Measurements from ENCODE around the gene RCHY1.
"Not testable (repeated sequence)": the region's sequence is repeated elsewhere in the genome, so short reads cannot be mapped to it uniquely, and the experiment has no call there.

RCHY1 gene

DNA sequence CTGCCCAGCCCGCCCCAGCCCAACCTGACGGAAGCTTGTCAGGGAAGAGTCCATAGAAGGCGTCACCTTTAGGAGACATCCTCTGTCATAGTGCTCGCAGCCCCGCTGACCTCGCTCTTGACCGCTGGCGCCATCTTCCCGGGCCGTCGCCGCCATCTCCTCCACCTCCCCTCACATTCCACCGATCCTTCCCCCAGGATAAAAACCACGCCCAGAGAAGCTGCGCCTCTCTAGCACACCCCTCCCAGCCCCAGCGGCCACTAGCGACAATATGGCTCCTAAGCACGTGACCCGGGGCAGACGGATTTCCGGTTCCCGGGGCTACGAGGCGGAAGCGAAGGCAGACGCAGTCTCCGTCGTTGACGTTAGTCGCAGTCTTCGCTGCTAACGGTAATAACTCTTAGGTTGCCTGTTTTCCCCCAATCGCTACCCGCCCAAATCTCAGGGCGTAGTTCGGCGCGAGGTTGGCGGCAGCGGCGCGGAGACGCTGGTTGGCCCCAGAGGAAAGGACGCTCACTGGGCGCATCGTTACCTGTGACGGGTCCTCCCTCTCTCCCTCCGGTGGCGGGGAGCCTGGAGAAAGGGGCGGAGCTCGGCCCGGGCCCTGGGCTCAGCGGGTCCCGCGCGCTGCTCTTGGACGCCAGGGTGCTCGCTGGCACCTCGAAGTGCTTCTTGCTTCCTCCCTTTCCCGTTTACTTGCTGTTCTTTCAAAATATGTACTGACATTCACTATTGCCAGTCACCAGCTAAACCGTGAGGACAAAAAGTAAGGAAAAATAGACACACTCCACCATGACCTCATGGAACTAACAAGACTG is at the start of gene RCHY1, which contains the start of gene THAP6:
RCHY1 (minus strand) TSS at position 273 of the 818 bp plus-strand sequence; CDS start at position 156, 117 bp downstream.
THAP6 (plus strand) TSS at position 343 of the 818 bp plus-strand sequence. CDS start 980 bp downstream, outside the sequence.
- FAIRE-seq, result peak; percentile 98

DNA sequence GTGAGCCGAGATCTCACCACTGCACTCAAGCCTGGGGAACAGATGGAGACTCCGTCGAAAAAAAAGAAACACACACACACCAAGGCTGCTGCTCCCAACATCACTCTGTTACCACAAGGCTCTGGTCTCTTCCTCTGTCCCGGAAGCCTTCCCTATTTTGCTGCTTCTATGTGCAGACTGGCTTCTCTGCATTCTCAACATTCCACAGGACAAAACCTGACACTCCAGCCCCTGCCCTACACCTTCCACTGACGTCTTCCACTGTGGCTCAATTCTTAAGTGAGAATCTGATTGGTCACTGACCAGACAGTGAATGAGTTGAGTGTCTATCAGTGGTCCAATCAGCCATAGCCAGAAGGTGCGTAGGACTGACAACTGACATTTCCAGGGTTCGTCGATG is 47.6 kb upstream of the RCHY1 start:
- FAIRE-seq, result no peak

DNA sequence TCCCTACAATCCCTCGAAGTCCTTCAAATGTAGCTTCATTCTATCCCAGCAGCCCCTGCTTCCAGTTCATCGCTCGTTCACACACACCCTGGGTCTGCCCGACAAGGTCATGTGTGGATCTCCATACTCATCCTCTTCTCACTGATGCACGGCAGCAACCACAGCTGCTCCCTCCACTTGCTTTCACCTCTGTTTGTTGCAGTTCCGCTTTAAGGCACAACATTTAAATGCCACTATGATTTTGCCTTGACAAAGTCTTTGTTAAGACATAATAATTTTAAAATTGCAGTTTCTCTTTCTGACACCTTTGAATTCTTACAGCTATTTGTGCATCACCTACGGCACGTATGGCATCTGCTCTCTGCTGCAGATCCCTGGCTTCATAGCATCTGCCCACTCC is 43.5 kb upstream of the RCHY1 start:
- no peak for FAIRE-seq

DNA sequence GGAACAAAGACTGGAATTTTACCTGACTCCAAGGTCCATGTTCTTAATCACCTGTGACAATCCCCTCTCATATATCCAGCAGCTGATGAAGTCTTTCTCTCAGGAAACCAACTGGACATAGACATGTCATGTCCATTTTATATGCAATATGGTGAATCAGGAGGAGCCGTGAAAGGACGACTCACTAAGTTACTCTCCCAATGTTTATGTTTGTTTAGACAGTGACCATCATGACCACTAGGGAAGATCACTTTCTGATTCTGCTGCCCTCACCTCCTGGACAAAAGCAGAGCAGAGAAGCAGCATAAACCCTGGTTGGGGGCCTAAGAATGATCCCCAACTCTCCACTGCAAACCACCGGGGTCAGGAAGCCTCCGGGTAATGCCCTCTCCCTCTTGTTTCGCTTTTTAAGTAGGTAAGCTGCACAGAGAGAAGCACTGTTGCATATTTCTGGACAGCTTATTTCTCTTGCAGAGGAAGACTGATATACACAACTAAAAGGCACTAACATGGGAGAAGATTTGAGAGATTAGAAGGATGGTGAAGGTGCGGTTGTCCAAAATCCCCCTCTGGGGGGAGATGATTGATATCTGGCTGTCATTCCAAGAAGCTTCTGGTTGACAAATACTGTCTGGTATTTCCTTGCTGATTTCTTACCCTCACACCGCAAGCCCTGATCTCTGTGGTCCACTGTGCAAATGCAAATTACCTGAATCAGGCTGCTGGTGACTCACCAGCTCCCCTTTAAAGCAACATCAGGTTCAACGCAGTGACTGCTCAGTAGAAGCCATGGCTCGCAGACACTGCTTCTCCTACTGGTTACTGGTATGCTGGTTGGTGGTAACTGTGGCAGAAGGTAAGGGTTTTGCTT is 41.3 kb upstream of the RCHY1 start, which contains the start of gene ODAPH:
ODAPH (plus strand) TSS at position 773 of the 871 bp plus-strand sequence; CDS start at position 790, 17 bp downstream.
- FAIRE-seq, result no peak

DNA sequence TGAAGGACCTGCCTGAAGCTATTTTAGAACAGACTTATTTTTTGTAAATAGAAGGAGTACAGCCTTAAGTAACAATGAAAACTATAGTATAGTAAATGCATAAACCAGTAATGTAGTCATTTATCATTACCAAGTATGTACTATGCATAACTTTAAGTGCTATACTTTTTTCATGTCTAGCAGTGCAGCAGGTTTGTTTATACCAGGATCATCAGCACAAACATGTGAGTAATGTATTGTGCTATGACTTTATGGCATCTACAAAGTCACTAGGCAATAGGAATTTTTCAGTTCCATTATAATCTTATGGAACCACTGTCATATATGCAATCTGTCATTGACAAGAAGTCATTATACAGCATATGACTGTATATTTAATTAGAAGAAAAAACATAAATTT is 38.2 kb upstream of the RCHY1 start:
- FAIRE-seq, result no peak

DNA sequence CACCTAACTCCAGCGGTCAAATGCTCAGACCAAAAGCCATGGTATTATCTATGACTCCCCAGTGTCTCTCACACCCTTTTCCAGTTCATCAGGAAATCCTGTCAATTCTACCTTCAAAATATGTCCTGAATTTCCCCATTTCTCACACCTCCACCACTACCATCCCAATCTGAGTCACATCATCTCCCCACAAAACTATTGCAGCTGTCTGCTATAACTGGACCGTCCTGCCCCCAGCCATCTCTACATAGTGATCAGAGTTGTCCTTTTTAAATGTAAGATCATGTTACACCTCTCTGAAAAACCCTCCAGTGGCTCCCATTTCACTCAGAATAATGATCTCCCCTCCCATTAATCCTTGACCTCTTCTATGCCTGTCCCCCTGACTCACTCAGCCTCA is 34.8 kb upstream of the RCHY1 start:
- no peak for FAIRE-seq

DNA sequence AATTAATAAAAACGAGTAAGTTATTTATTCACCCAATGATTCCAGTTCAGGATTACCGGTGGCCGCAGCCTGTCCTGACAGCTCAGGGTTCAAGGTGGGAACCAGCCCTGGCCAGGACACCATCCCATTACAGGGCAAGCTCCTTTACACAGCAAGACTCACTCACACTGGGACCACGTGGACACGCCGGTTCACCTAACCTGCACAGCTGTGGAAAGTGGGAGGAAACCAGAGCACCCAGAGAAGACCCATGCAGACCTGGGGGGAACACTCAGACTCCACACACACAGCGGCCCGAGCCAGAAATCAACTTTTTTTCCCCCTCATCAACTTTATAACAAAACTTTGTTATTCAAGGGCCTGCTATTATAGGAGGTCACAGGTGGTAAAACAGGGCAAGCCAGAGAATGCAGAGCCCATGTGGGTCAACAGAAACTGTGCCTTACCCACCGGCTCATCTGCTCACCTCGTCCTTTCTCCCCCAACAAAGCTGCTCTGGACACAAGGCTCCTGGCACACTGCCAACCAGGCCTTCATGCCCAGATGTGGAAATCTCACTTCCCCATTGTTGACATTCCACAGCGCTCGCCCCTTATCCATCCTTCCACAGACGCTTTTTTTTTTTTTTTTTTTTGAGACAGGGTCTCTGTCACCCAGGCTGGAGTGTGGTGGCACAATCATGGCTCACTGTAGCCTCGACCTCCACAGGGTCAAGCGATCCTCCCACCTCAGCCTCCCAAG is 33.6 kb upstream of the RCHY1 start:
- no peak for FAIRE-seq

DNA sequence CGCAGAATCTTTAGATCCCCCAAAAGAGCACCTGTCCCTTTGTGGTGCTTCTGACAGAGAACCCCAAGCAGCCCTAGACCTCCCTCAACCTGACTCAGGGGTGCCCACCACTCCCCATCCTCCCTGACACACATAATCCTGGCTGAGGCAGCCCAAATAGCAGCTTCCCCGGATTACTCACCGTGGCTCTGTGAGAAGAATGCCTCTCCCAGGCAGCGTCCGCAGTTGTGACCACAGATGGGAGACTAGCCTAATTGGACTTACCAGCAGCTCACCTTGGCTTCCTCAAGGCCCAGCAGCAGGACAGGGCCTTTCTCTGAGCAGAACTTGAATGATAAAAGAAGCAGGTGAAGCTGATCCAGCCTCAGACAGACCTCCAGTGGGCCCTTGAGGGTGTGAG is 31.3 kb upstream of the RCHY1 start:
- no peak for FAIRE-seq

DNA sequence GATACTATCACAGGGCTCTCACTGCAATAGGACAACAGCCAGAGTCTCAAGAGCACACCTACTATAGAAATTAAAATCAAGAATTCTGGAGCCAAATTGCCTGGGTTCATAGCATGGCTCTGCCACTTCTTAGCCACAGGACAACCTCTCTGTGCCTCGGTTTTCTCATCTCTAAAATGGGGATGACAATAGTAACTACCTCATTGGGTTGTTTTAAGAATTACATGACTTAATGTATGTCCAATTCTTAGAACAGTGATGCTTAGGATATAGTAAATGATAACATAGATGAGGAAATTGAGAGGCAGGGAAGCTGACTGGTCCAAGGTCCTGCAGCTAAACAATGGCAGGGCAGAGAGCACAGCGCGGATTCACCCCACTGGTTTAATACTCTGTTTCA is 30.7 kb upstream of the RCHY1 start:
- FAIRE-seq, result no peak

DNA sequence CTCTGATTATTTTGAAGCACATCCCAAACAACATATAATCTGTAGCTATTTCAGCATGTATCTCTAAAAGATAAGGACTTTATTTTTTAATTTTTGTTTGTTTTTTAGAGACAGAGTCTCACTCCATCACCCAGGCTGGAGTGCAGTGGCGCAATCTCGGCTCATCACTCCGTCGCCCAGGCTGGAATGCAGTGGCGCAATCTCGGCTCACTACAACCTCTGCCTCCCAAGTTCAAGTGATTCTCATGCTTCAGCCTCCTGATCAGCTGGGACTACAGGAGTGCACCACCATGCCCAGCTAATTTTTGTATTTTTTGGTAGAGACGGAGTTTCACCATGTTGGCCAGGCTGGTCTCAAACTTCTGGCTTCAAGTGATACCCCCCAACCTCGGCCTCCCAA is 30.0 kb upstream of the RCHY1 start:
- not testable (repeated sequence) for FAIRE-seq

DNA sequence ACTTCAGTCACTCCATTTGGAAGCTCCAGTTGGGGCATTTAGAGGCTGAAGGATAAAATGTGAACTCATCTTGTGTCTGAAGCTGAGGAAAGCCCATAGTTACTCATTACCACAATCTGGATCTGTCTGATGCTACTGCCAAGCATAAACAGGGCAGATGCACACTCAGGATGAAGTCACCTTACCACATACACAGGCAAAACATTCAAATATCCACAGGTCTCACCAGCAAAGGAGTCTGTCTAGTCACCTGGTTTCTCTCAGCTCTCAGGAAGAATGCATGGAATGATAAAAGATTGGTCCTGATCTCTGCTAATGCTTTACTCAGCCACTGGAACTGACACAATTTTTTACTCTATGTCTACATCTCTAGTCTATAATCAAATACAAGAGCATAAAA is 28.6 kb upstream of the RCHY1 start:
- no peak for FAIRE-seq

DNA sequence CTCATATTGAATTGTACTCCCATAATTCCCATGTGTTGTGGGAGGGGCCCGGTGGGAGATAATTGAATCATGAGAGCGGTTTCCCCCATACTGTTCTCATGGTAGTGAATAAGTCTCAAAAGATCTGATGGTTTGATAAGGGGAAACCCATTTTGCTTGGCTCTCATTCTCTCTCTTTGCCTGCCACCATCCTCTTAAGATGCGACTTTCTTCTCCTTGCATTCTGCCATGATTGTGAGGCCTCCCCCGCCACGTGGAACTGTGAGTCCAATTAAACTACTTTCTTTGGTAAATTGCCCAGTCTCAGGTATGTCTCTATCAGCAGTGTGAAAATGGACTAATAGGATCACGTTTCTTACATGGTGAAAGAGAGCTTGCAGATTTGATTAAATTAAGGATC is 23.1 kb upstream of the RCHY1 start:
- not testable (repeated sequence) for FAIRE-seq

DNA sequence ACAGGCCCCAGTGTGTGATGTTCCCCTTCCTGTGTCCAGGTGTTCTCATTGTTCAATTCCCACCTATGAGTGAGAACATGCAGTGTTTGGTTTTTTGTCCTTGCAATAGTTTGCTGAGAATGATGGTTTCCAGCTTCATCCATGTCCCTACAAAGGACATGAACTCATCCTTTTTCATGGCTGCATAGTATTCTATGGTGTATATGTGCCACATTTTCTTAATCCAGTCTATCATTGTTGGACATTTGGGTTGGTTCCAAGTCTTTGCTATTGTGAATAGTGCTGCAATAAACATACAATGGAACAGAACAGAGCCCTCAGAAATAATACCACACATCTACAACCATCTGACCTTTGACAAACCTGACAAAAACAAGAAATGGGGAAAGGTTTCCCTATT is 19.7 kb upstream of the RCHY1 start:
- not testable (repeated sequence) for FAIRE-seq

DNA sequence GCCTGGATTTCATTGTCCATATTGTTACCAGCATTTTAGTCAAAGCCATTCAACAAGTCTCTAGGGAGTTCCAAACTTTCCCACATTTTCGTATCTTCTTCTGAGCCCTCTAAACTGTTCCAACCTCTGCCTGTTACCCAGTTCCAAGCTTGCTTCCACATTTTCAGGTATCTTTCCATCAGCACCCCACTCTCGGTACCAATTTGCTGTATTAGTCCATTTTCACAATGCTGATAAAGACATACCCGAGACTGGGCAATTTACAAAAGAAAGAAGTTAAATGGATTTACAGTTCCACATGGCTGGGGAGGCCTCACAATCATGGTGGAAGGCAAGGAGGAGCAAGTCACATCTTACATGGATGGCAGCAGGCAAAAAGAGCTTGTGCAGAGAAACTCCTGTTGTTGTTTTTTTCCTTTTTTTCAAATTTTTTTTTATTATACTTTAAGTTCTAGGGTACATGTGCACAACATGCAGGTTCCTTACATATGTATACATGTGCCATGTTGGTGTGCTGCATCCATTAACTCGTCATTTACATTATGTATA is 19.2 kb upstream of the RCHY1 start:
- FAIRE-seq, result not testable (repeated sequence)

DNA sequence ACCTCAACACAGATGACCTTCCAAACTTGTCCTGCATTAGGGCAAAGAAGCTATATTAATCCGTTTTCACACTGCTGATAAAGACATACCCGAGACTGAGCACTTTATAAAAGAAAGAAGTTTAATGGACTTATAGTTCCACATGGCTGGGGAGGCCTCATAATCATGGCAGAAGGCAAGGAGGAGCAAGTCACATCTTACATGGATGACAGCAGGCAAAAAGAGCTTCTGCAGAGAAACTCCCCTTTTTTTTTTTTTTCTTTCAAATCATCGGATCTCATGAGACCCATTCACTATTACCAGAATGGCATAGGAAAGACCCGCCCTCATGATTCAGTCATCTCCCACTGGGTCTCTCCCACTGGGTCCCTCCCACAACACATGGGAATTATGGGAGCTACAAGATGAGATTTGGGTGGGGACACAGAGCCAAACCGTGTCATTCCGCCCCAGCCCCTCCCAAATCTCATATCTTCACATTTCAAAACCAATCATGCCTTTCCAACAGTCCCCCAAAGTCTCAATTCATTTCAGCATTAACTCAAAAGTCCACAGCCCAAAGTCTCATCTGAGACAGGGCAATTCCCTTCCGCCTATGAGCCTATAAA is 17.4 kb upstream of the RCHY1 start:
- FAIRE-seq, result not testable (repeated sequence)

DNA sequence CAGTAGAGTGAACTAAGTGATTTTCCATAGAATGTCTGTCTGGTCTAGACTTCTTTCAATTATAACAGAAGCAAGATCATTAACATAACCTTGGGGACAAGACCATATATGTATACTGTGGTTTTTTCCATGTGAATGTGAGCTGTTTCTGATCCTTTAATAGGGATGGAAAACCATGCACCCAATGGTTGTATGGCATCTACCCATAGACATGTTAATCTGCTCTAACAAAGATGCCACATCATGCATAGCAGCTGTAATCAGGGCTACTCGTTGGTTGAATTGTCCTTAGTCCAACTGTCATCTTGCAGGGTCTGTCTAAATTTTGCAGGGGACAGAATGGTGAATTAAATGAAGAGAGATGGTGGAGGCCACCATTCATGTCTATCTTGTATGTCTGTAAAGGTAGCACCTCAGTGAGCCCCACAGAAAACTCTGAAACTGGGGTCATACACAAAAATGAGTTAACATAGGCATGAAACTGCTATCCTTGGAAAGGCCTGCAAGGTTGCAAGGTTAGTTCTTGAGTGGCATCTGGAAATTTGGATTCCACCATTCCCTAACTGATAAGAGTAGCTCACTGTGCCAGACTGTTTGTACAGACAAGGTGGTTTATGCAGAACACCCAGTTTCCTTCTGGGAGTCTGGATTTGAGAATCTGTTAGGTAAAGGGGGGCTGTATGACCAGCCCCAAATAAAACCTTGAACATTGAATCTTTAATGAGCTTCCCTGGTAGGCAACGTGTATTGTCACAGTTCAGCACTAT is 16.5 kb upstream of the RCHY1 start:
- FAIRE-seq, result no peak

DNA sequence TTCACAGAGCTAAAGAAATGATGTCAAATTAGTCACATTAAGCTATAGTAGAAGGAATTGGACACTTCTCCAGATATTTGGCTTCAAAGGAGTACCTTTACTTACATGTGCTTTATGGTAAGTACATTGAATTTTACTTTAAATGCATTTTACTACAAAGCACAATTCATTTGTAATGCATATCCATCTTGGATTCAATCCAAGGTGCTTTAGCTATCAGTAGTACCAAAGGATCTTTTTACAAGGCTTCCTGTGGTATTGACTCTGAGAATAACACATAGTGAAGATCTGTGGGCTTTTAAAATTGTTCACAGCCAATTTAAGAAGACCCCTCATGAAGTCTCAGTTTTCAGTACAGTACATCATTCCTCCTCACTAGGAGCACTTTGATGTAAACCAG is 13.3 kb upstream of the RCHY1 start:
- no peak for FAIRE-seq

DNA sequence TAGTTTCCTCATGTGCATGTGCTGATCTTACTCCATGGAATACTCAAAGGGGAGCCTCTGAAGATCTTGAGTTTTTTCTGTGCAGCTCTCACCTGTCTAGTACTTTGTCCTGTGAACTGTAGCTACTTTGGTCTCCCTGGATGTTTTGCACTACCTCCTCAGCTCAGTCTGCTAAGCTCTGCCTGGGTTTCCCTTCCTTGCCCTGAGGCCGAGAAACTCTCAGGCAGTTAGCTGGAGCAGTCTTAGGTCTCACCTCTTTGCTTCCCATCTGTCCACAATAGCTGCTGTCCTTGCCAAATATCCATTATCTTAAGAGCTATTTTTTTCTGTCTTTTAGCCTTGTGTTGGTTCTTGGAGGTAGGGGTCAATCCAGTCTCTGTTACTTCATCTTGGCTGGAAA is 11.7 kb upstream of the RCHY1 start:
- no peak for FAIRE-seq

DNA sequence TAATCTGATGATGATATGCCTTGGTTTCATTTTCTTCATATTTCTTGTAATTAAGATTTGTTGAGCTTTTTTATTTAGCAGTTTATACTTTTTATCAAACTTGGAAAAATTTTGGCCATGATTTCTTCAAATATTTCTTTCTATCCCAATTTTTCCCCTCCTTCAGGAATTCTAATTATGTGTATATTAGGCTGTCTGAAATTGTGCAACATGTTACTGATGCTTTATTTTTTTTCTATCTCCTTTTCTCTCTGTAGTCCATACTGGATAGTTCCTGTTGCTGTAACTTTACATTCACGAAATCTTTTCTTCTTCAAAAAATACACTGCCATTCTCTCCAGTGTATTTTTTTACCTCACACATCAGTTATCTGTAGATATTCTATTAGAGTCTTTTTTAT is 10.9 kb upstream of the RCHY1 start:
- no peak for FAIRE-seq

DNA sequence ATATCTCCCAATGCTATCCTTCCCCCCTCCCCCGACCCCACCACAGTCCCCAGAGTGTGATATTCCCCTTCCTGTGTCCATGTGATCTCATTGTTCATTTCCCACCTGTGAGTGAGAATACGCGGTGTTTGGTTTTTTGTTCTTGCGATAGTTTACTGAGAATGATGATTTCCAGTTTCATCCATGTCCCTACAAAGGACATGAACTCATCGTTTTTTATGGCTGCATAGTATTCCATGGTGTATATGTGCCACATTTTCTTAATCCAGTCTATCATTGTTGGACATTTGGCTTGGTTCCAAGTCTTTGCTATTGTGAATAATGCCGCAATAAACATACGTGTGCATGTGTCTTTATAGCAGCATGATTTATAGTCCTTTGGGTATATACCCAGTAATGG is 5.2 kb upstream of the RCHY1 start:
- FAIRE-seq, result not testable (repeated sequence)

DNA sequence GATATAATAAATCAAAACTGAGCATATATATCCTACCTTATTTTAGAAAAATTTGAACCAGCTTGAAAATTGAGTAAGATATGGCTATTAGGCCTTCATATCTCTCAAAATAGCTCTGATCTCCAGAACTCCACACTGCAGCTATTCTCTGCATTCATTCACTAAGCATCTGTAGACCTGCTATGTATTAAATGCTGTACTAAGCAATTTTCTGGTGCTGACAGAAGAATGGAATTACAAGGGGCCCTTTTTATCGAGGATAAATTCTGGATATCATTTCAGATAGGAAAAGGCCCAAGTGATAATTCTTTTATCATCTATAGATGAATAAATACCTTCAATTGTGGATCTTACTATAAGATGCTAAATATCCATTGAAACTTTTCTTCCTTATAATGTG is 1.9 kb upstream of the RCHY1 start:
- no peak for FAIRE-seq
